ENCODE results near the gene PPP1R16B. TPM values are rescaled to one million over a fixed set of nuclear protein-coding genes. Genes with fewer than 3 reads are reported as not detected.
"Not testable (repeated sequence)": the region's sequence is repeated elsewhere in the genome, so short reads cannot be mapped to it uniquely, and the experiment has no call there.

The PPP1R16B gene
- polyA plus RNA-seq, 2 of the 4 experiments (the other 2 are of a cell fraction), result 0.17 to 0.31 TPM

- ATAC-seq (no peak), DNase-seq (ENCODE audit: low read depth in 1 of 2, low spot score in 1 of 2) (no peak), FAIRE-seq (no peak)
- no peak overlapping the region for H3K27ac ChIP-seq
- H3K4me2 ChIP-seq, result no peak overlapping the region
- TF ChIP-seq E2F6 (IDR thresholded peaks at IDR 0.05; ENCODE audit: borderline replicate concordance, low read depth) (no peak), NFE2L2 (conservative IDR thresholded peaks at IDR 0.05; ENCODE audit: low read length) (no peak), ESRRA (IDR thresholded peaks at IDR 0.05; ENCODE audit: borderline replicate concordance, low read length) (no peak), HOXB13 (CRISPR knock-in tag; IDR thresholded peaks at IDR 0.05; ENCODE audit: low read depth) (no peak), FOSB (CRISPR knock-in tag; IDR thresholded peaks at IDR 0.05) (no peak), ZC3H11A (IDR thresholded peaks at IDR 0.05) (no peak), TFCP2L1 (CRISPR knock-in tag; IDR thresholded peaks at IDR 0.05) (no peak), RCOR1 (IDR thresholded peaks at IDR 0.05; ENCODE audit: low read depth, low read length) (no peak), CHD4 (IDR thresholded peaks at IDR 0.05; ENCODE audit: borderline replicate concordance) (no peak), KDM1A (IDR thresholded peaks at IDR 0.05; ENCODE audit: low read depth) (no peak), RARB (CRISPR knock-in tag; IDR thresholded peaks at IDR 0.05) (no peak), KDM5A (IDR thresholded peaks at IDR 0.05) (no peak), GATA3 (IDR thresholded peaks at IDR 0.05; ENCODE audit: borderline replicate concordance) (no peak), PHF8 (IDR thresholded peaks at IDR 0.05; ENCODE audit: borderline replicate concordance, low read depth) (no peak), RFX5 (IDR thresholded peaks at IDR 0.05) (no peak)
- TF ChIP-seq, protein P1, sequence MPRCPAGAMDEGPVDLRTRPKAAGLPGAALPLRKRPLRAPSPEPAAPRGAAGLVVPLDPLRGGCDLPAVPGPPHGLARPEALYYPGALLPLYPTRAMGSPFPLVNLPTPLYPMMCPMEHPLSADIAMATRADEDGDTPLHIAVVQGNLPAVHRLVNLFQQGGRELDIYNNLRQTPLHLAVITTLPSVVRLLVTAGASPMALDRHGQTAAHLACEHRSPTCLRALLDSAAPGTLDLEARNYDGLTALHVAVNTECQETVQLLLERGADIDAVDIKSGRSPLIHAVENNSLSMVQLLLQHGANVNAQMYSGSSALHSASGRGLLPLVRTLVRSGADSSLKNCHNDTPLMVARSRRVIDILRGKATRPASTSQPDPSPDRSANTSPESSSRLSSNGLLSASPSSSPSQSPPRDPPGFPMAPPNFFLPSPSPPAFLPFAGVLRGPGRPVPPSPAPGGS (IDR thresholded peaks at IDR 0.05), result no peak
- TF ChIP-seq, protein P2, sequence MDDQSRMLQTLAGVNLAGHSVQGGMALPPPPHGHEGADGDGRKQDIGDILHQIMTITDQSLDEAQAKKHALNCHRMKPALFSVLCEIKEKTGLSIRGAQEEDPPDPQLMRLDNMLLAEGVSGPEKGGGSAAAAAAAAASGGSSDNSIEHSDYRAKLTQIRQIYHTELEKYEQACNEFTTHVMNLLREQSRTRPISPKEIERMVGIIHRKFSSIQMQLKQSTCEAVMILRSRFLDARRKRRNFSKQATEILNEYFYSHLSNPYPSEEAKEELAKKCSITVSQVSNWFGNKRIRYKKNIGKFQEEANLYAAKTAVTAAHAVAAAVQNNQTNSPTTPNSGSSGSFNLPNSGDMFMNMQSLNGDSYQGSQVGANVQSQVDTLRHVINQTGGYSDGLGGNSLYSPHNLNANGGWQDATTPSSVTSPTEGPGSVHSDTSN (IDR thresholded peaks at IDR 0.05), result no peak
- peaks cover 4% of the 10 kb centered on the region; the same call in 1 of the 3 replicates for H3K4me1 ChIP-seq
- 68% methylated on average over 3 of the region's 3 CpGs for WGBS (ENCODE audit: missing lambda C conversion rate)
- ChIA-PET POLR2A (no interaction called here), CTCF (interaction anchor here (0.7 to 7.0 kb wide), 34 partner anchors 7 to 259 kb away, joined by 3 to 80 read pairs (median 5); partner anchors contain the start of genes ACTR5 and PPP1R16B)
- H3K4me3 ChIP-seq, result no peak overlapping the region
- H3K9me3 ChIP-seq, result peaks cover 4% of the 10 kb centered on the region; the same call in 1 of the 3 replicates
Measured at GRCh38 chr20:38791291-38791690, 14.2 kb upstream of the PPP1R16B start.

DNA sequence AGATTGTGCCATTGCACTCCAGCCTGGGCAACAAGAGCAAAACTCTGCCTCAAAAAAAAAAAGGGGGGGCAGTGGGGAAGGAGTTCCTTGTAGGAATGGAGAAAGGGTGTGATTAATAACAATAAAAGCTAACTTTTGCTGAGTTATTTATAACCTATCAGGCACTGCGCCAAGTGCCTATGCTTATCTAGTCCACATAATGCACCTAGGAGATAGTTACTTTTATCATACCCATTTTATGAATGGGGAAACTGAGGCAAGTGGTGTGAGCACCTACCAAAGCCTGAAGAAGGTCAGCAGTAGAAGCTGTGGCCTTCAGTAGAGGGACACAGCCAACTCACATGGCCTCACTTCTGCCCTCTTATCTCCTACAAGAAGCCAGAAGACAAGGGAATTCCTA lies 13.6 kb upstream of the PPP1R16B start:
- Histone ChIP-seq H3K4me1 (peaks cover 4% of the 10 kb centered on the region; the same call in 1 of the 3 replicates), H3K9me3 (peaks cover 4% of the 10 kb centered on the region; the same call in 1 of the 3 replicates), H3K27ac (no peak overlapping the region), H3K4me2 (no peak overlapping the region), H3K4me3 (no peak overlapping the region)
- ChIA-PET POLR2A (no interaction called here), CTCF (interaction anchor here (0.9 to 7.0 kb wide), 7 partner anchors 13 to 145 kb away, joined by 3 to 80 read pairs (median 10); partner anchors contain the start of gene PPP1R16B)
- FAIRE-seq (no peak), ATAC-seq (no peak), DNase-seq (ENCODE audit: low read depth in 1 of 2, low spot score in 1 of 2) (no peak)
- TF ChIP-seq NR3C1 (IDR thresholded peaks at IDR 0.05), result no peak
- 88% methylated on average over 1 of the region's 1 CpG for WGBS (ENCODE audit: missing lambda C conversion rate)

GRCh38 chr20:38794057-38794456 lies 11.4 kb upstream of the PPP1R16B start:
- POLR2A ChIA-PET, H3K9me3 ChIP-seq: not testable (repeated sequence)

DNA sequence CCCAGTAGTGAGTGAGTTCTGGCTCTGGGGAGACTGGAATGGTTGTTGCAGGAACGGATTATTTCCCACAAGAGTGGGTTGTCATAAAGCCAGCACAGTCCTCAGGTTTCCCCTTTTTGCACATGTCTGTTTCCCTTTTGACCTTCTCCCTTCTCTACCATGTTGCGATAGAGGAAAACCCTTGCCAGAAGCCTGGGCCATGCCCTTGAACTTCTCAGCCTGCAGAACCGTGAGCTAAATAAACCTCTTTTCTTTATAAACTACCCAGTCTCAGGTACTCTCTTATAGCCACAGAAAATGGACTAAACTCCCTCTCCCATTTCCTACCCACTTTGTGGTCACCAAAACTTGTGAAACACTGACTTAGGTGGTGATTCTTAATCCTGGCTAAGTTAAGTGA lies 7.2 kb upstream of the PPP1R16B start:
- no peak for DNase-seq (ENCODE audit: low read depth in 1 of 2, low spot score in 1 of 2)
- H3K4me2 ChIP-seq, result no peak overlapping the region
- WGBS (ENCODE audit: missing lambda C conversion rate), result 88% methylated on average over 3 of the region's 3 CpGs
- no peak overlapping the region for H3K27ac ChIP-seq
- no peaks in the 10 kb centered on the region for H3K4me1 ChIP-seq
- H3K4me3 ChIP-seq, result no peak overlapping the region
- FAIRE-seq, result no peak
- ChIA-PET POLR2A (no interaction called here), CTCF (interaction anchor here (0.7 to 1.5 kb wide), 2 partner anchors 7 to 96 kb away, joined by 3 to 4 read pairs; no protein-coding TSS in a partner anchor)
- no peak for ATAC-seq
- H3K9me3 ChIP-seq, result no peaks in the 10 kb centered on the region
- TF ChIP-seq ESRRA (IDR thresholded peaks at IDR 0.05; ENCODE audit: borderline replicate concordance, low read length), result no peak
- TF ChIP-seq ZNF302 (CRISPR knock-in tag; IDR thresholded peaks at IDR 0.05), result no peak
- TF ChIP-seq, protein P3, sequence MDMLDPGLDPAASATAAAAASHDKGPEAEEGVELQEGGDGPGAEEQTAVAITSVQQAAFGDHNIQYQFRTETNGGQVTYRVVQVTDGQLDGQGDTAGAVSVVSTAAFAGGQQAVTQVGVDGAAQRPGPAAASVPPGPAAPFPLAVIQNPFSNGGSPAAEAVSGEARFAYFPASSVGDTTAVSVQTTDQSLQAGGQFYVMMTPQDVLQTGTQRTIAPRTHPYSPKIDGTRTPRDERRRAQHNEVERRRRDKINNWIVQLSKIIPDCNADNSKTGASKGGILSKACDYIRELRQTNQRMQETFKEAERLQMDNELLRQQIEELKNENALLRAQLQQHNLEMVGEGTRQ (IDR thresholded peaks at IDR 0.05), result no peak
- no peak for TF ChIP-seq REST (IDR thresholded peaks at IDR 0.05)
- TF ChIP-seq SMC3 (IDR thresholded peaks at IDR 0.05), result no peak
- TF ChIP-seq GATA3 (IDR thresholded peaks at IDR 0.05; ENCODE audit: borderline replicate concordance), result no peak
- TF ChIP-seq PHF8 (IDR thresholded peaks at IDR 0.05; ENCODE audit: borderline replicate concordance, low read depth), result no peak
- TF ChIP-seq FOSB (CRISPR knock-in tag; IDR thresholded peaks at IDR 0.05), result no peak
- TF ChIP-seq EHF (CRISPR knock-in tag; IDR thresholded peaks at IDR 0.05), result no peak

More at GRCh38 chr20:38794057-38794456, 11.4 kb upstream of the PPP1R16B start:
- ATAC-seq; H3K4me3 ChIP-seq; DNase-seq (ENCODE audit: low read depth in 1 of 2, low spot score in 1 of 2); H3K4me1 ChIP-seq; FAIRE-seq; H3K27ac ChIP-seq; H3K4me2 ChIP-seq: not testable (repeated sequence)
- CTCF ChIA-PET, result interaction anchor here (0.6 to 7.0 kb wide), 3 partner anchors 27 to 304 kb away, joined by 3 to 51 read pairs (median 5); no protein-coding TSS in a partner anchor
- 57% methylated on average over 5 of the region's 5 CpGs for WGBS (ENCODE audit: missing lambda C conversion rate)

All from A549 (cell line).